CD4-positive, alpha-beta T cell treated with Interferon gamma for 1 hour (primary cell): Measurements from ENCODE around the gene AUTS2.
"Not testable (repeated sequence)": the region's sequence is repeated elsewhere in the genome, so short reads cannot be mapped to it uniquely, and the experiment has no call there.

Source experiments
- DNase-seq: peaks from one replicate; pipeline ENCODE4 v3.0.0-alpha.2; 2020

The AUTS2 gene

DNA sequence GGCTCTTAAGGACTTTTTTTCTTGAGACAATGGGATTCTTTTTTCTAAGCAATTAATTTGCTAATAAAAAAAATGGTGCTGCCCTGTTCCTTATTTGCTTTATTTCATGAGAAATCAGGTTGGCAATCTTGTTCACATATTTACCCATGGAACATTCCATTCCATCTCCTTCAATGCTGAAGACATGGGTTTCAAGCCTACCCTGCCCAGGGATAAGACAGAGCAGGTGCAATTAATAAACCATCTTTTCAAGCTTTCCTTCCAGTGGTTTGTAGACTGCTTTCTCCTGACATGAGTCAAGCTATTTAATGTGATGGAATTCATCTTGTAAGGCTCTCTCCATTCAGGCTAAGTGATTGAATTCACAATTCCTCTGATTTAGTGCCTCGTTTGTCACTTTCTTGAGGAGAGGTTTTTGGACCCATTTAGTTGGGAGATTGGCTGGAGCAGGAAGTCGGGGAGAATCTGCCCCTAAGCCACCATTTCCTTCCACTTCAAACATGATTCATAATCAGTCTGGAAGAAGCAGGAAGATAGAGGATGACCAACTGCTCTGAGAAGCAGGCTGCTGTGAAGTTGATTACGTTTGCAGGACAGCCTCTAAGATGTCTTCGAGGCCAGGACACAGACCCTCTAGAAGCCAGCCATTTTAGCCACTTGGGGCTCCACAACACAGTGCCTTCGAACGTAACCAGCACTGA is 981.3 kb downstream of the AUTS2 start:
- DNase-seq, result no peak

DNA sequence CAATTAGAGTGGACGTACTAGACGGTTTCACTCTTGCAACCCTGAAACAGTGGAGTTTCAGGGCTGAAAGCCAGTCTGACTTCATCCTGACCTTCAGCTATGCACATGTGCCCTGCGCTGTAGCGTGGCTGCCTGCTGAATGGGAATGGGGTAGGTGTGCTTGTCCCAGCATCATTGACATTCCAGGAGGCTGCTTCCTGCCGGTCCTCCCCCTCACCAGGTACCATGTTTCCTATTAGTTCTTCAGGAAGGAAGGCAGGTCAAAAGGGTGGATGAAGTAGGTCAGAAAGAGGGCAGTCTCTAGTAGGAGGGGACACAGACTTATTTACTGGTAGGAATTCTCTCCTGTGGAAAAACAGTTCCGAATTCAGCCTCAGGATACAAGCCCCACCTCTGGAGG is 981.9 kb downstream of the AUTS2 start:
- DNase-seq, result no peak

DNA sequence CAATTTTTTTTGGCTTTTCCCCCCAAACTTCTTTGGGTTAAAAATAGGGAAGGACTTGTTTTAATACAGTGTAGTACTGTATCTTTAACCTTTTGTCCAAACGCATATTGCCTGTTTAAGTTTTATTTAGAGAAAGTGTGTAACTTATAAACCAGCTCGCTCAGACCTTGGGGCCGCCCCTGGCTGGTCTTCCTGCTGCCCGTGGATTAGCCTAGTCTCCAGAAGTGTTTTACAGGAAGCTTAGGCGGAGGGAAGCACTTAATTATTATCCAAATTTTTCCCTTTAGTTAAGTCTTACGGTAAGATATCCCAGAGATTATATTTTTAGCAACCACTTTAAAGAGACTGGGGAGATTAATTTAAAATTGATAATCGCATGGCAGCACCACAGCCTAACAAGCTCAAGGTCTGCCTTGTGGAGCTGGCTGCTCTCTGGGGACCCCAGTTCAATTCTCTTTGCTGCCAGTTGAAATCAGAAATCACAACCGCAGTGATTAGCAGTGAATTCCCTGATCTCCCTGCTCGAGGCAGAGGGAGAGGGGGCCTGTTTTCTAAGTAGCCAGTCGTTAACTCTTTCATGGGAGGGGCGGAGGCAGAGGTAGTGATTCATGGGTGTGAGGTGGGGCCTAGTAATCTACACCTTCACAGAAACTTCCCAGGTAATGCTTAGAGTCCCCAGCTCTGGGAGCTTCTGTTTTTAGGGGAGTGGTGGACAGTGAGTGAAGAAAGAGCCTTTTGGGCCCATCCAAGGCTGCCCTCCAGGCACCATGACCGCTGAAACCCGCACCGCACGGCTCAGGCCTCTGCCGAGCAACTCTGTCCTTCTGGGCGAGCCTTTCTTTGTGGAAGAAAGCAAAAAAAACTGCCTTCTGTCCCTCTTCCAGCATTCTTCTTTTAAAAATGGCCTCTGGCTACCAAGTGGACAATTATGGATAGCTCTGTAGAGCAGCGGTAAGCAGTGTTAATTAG is 984.9 kb downstream of the AUTS2 start:
- no peak for DNase-seq

DNA sequence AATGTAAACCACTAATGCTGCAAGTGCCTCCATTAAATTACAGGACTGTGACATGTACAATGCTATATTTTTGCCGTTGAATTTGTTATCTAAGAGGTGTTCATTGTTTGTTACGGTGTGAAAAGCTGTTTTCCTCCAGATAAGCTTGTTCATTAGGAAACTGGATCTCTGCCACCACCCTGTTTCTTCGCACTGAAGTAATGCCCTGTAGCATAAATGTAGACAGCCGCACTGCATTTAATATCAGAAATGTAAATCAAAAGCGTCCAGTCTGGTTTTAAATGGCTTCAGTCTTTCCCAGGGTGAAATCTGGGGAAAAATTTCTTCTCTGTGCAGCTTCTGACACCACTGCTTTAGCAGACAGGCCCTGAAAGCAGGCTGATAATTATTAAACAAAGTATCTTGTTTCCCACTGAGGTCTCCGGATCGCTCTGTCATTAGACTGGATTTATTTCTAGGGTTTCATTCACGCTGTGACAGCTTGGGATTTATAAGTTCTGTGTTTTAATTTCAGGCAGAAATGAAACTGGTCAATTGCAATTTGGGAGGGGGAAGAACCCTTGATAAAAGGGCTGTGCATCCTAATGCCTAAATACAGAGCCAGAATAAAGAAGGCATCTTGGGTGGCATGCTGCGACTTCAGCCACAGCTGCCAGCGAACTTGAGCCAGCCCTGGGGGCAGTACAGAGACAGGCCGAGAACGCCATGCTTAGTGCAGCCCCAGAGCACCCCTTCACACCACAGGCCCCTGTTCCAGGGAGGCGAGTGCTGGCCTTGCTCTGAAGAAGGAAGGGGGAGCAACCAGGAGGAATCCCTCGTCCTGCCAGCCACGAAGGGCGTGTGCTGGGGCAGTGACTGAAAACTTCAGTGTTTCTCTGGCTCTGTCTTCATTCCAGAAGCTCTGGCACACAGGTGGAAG is 985.9 kb downstream of the AUTS2 start:
- no peak for DNase-seq

DNA sequence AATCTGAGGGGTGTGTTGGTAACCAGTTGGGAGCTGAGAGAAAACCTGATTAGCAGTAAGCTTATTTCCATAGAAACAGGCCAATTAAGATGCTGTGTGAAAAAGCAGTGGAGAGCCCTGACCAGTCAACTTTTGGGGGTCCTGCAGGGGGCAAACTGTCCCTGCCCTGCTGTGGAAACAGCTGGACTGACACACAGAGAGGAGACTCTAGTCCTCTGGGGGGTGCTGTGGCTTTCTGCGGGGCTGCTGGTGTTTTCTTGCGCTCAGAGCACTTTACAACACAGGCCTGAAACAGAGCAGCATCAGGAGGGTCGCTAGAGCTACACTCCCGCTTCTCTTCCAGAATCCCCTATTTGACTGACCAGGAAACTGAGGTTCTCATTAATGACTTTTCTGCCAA is 986.8 kb downstream of the AUTS2 start:
- no peak for DNase-seq

DNA sequence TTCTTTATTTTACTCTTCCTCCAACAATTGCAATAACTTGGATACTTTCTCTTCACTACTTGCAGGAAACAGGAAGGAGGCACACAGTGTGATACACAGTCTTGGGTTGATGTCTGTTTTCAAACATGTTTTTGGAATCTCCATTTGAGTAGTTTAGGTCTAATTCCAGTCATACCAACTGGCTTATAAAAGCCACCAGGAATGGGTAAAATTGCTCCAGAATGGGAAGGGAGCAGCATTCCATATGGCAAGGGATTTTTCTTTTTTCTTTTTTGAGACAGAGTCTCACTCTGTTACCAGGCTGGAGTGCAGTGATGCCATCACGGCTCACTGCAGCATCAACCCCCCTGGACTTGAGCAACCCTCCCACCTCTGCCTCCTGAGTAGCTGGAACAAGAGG is 988.5 kb downstream of the AUTS2 start:
- no peak for DNase-seq

DNA sequence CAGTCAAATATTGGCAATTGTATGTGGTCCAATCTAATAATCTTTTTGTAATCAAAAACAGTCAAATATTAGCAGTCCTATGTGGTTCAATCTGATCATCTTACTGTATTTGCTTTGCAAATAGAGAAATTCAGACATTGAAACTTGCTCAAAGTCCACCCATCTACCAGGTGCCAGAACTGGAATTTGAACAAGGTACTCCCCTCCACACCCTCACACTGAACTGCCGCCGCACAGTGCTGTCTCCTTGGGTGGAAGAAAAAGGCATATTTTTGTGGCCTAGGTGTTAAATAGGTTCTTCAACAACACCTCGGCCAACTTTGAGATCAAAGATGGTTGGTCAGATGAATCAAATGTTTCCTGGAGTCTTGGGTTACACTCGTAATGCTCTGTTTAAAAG is 989.5 kb downstream of the AUTS2 start:
- DNase-seq, result no peak

DNA sequence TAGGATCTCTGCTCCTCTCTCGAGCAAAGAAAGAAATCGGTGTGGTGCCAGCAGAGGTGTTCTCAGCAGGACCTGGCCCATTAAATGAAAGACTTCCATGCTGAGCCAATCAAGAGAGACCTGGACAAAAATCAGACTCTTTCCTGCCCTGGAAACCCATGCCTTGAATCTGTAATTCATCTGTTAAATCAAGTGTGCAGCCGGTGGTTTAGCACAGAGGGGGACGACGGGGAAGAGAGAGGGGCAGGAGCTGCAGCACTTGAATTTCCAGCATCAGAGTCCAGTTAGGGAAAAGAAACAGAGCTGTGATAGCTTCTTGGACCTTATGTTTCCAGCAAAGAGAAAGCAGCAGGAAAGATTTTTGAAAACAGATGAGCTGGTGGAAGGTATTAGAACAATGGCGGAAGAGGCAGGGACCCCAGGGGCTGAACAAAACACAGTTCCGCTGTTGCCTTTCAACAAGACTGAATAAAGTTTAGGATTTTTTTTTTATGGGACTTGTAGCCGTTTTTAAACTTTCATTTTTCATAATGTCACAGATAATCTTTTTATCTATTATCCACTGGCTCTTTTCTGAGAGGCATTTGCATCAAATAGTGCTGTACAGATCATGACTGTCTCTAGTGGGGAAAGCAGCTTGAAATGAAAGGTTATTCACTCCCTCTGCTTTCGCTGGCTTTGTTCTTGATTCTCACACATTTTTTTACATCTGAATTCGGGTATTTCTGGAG is 990.1 kb downstream of the AUTS2 start:
- no peak for DNase-seq

DNA sequence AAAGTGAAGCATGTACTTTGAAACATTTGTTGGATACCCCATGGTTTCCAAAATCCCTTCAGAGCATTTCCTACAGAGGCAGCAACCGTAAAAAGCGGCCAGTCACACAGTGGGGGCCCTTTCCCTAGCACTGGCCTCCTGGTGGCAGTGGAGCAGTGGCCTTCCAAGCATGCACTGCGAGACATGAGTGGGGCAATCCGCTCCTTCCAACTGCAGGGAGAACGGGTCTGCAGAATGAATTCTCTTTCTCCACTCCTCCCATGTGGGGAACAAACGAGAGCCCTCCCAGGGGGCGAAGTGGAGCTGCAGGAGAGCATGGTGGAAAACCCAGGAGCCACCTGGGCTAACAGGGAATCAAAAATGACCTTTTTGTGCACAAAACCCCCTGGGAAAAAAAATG is 990.7 kb downstream of the AUTS2 start:
- DNase-seq, result no peak

DNA sequence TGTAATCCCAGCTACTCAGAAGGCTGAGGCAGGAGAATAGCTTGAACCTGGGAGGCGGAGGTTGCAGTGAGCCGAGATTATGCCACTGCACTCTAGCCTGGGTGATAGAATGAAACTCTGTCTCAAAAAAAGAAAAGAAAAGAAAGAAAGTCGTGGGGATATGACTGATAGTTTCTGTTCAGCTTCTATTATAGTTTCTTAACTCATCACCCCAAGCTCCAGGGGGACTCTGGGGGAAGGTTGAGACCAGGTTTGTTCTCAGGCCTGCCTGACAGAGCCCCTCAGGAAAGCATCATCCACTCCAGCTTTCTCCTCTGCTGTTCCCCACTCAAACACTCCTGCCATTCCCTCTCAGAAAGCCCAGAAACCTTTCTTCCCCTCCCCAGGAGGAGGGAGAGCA is 991.3 kb downstream of the AUTS2 start:
- DNase-seq, result no peak

DNA sequence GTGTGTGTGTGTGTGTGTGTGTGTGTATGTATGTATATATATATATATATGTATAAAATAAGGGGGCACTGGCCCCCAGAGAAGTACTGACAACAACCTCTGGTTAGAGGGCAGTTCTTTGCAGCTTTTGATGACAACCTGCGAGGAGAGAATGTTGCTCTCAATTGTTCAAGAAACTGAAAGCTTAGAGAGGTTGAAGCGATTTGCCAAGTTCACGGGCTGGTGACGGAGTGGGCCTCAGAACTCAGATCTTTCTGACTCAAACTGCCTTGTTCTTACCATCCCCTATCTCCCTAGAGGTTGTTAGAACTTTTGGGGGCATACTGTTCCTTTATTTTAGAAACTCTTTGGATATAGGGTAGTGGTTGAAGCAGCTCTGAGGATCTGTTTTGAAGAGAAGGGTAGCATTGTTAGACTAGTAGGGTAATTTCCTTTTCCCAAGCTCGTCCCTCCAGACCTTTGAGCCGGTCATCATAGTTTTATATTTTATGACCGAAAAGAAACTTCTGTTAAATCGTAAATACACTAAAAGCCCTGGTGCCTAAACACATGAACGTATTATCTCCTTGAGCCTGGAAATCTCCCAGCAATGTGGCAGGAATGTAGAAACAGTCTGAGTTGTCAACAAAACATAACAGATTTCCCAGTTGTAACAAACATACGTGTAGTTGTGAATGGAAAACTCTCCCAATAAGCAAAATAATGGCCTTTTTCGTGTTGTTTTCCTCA is 992.0 kb downstream of the AUTS2 start:
- no peak for DNase-seq

DNA sequence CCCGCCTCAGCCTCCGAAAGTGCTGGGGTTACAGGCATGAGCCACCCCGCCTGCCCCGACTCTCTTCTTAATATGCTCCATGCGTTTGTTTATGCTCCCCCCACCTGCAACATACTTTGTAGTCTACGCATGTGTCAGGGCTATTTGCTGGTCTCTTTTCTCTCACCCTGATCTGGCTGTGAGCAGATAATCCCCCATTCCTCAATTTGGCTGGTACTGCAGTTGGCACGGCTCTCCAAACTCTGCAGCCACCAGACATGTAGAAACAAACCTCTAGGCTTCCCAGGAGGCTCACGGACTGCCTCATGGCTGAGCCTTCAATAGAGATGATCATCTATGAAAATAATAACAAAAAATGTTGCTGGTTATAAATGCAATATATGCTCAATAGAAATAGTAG is 993.4 kb downstream of the AUTS2 start:
- no peak for DNase-seq

DNA sequence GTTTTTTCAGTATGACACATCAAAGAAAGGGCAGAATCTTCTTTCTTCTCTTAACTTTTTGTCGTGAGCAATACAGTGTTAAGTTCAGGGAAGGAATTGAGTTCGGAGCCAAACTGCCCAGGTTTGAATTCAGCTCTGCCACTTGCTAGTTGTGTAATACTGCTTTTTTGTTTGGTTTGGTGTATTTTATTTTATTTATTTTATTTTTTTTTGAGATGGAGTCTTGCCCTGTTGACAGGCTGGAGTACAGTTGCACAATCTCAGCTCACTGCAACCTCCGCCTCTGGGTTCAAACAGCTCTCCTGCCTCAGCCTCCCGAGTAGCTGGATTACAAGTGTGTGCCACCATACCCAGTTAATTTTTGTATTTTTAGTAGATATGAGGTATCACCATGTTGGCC is 993.9 kb downstream of the AUTS2 start:
- DNase-seq, result no peak

DNA sequence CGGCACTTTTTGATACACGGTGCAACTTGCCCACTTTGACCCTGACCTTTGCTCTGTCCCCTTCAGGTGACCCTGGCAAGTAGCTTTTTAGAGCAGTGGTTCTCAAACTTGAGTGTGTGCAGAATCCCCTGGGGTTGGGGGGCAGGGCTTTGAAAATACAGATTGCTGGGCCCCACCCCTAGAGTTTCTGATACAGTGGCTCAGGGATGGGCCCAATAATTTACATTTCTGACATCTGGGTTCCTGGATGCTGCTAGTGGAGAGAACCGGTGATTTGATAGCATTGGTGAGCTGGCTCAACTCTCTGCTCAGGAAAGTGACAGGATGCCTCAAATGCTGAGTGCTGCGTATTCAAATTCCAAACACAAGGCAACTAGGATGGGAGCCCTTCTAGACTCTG is 995.9 kb downstream of the AUTS2 start:
- DNase-seq, result no peak

DNA sequence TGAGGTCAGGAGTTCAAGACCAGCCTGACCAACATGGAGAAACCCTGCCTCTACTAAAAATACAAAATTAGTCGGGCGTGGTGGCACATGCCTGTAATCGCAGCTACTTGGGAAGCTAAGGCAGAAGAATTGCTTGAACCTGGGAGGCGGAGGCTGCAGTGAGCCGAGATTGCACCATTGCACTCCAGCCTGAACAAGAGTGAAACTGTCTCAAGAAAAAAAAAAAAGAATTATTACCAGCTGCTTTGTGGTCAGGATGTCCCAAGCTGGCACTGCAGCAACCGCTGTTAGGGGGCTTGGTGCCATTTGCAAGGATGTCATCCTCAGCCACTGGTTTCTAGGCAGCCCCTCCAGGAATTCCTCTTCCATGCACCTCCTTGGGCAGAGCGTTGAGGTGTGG is 996.6 kb downstream of the AUTS2 start:
- DNase-seq, result not testable (repeated sequence)

DNA sequence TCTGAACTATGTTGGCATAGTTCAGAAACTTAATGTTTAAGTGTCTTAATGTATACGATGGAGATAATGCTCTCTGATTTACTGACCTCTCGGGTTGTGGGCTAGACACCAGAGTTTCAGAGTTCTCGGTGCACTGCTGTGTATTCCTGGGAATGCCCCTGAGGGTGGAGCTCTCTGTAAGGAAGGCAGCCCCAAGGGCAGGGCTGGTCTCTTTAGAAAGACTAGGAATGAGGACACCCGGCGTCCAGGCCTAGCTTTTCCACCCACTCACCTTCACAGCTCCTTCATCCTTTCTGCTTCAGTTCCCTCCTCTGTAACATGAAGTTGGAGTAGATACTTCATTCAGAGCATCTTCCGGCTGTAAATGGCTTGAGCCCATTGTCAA is 997.1 kb downstream of the AUTS2 start:
- DNase-seq, result no peak

DNA sequence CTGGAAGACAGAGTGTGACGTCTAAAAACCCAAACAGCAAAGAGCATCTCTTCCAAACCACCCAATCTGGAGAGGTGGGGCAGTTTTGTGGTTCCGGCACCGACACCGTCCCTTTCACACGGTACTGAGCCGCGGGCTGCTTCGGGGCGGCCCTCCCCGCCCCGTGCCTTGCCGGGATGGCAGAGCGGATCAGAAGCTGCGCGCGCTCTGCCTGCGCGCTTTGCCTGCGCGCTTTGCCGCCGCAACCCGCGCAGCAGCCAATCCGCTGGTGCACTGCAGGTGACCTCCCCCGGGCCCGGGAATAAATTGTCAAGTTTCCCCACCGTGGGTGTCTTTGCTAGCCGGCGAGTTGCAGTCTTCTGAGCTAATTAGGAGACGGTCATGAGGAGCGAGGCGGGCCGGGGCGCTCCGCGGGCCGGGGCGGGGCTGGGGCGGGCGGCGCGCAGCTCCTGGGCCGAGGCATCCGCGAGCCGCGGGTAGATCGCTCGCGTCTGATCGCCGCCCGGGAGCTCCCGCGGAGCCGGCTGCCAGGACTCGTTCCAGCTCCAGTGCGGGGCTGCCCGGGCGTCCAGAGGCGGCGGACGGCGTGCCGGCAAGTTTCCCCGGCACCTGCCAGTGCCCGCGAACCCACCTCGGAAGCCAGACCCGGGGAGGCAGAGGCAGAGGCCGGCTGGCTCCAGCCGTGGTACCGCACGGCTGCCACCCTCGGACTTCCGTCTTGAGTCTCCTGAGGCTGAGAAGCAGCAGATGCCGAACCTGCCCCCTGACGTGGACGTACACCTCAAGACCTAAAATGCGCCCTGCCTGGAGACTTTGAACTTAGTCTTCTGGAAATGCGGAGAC is 997.7 kb downstream of the AUTS2 start:
- no peak for DNase-seq

DNA sequence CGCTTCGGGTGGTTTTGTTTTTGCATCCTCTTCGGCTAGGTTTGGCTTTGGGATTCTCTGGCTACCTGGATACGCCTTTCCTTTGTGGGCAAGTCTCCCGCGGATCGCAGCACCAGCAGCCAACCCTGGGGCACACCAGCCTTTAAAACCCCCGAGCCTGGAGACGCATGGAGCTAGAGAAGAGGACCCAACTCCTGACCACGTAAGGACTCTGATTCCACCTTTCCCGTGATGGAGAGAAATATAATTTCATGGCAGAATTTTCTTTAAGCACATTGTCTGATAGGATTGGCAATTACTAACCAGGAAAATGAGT is 998.3 kb downstream of the AUTS2 start:
- no peak for DNase-seq

DNA sequence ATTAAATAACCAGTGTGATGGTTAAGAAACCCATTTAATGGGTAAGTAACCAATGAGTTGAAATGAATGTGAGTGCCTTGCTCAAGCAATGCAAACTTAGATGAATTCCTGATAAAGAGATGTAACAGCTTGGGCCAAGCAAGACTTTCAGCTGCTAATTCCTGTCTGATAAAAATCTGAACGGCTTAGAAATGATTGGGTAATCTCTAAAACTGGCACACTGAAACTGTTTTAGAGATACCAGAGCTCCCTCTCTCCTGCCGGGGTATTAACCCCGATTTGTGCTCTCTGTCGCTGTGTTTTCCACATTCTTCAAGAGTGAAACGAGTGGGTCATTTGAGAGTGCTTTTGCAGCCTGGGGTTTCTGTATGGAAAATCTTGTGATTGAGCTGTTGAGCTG is 998.8 kb downstream of the AUTS2 start:
- DNase-seq, result no peak

DNA sequence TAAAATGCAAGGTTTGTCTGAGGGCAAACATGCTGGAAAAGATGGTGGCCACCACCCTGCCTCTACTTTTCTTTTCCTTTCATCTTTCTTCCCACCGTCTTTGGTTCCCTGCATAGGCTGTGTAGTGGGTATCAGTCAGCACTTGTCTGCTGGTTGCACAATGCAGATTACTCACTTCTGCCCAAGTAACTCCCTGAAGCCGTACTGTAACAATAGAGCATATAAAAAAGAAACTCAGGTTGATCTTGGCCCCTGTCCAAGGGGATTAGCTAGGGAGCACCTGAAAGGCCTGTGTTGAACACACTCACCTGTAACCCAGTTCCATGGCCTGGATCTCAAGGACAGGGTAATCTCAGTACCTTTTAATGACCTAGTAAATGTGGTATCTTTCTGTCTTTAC is 1000.7 kb downstream of the AUTS2 start:
- DNase-seq, result no peak
